ENCODE results near the gene IMPDH1. TPM values are rescaled to one million over a fixed set of nuclear protein-coding genes. Genes with fewer than 3 reads are reported as not detected.

The IMPDH1 gene
- polyA plus RNA-seq, 3 donors, result 29.5 to 32.6 (median 30.5) TPM

GRCh38 chr7:128389085-128389617 lies 20.6 kb downstream of the IMPDH1 start:
- no peak for DNase-seq

- DNase-seq, result no peak
These were observed 21.7 kb downstream of the IMPDH1 start for GRCh38 chr7:128388145-128388485.

GRCh38 chr7:128387216-128388144 lies 22.3 kb downstream of the IMPDH1 start:
- DNase-seq, result peak; percentile 71

GRCh38 chr7:128385988-128386925 lies 23.5 kb downstream of the IMPDH1 start:
- DNase-seq, result no peak

GRCh38 chr7:128384726-128385125 lies 25.1 kb downstream of the IMPDH1 start:
- DNase-seq, result no peak

- no peak for DNase-seq
These were observed 26.0 kb downstream of the IMPDH1 start for GRCh38 chr7:128383776-128384175.

GRCh38 chr7:128381161-128381821 lies 28.5 kb downstream of the IMPDH1 start:
- no peak for DNase-seq

- DNase-seq, result no peak
These were observed 29.2 kb downstream of the IMPDH1 start for GRCh38 chr7:128380483-128381106.

- no peak for DNase-seq
These were observed 29.8 kb downstream of the IMPDH1 start for GRCh38 chr7:128379900-128380479.

GRCh38 chr7:128378637-128379036 lies 31.1 kb downstream of the IMPDH1 start:
- no peak for DNase-seq

- no peak for DNase-seq
These were observed 33.7 kb downstream of the IMPDH1 start for GRCh38 chr7:128376077-128376476.

- DNase-seq, result no peak
These were observed 35.7 kb downstream of the IMPDH1 start for GRCh38 chr7:128374041-128374440.

- no peak for DNase-seq
These were observed 36.2 kb downstream of the IMPDH1 start for GRCh38 chr7:128373606-128374005.

- no peak for DNase-seq
These were observed 39.3 kb downstream of the IMPDH1 start for GRCh38 chr7:128370491-128370890.

- DNase-seq, result no peak
These were observed 42.8 kb downstream of the IMPDH1 start for GRCh38 chr7:128366986-128367385.

GRCh38 chr7:128366300-128366699 lies 43.5 kb downstream of the IMPDH1 start:
- DNase-seq, result no peak

GRCh38 chr7:128365432-128365831 lies 44.4 kb downstream of the IMPDH1 start:
- no peak for DNase-seq

- DNase-seq, result no peak
These were observed 45.5 kb downstream of the IMPDH1 start for GRCh38 chr7:128364166-128364870.

- DNase-seq, result no peak
These were observed 46.5 kb downstream of the IMPDH1 start for GRCh38 chr7:128363261-128363721.

- DNase-seq, result no peak
These were observed 47.1 kb downstream of the IMPDH1 start for GRCh38 chr7:128362670-128363069.

Data from renal pelvis (tissue), 4 donors.